ENCODE measurements around the gene CACNA1C. TPM values are rescaled to one million over a fixed set of nuclear protein-coding genes. Genes with fewer than 3 reads are reported as not detected.

CACNA1C gene
- total and polyA plus RNA-seq, 2 donors from 2014 or later: 1.6 to 17.4 TPM

DNA sequence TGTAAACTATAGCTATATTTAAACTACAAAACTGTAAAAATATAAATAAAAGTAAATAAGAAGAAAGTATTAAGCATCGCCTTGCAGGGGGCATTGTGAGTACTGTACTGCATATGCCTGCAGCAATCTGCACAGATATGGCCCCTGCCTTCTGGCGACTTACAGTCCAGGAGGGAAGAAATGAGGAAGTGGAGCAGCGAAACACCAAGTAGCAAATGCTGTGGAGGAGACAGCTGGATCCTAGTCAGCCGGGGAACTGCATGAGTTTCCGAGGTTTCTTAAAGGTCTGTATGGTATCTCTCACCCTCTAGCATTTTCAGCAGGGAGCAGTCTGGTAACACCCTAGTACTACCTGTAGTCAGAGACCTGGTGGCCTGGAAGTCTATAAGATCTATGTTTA lies 256.9 kb downstream of the CACNA1C start:
- Histone ChIP-seq H3K9ac (ENCODE audit: low read length in 3 of 3) (no peak overlapping the region), H3K27me3 (ENCODE audit: control insufficient read depth, insufficient read depth, low read length) (no peaks in the 10 kb centered on the region), H3K36me3 (ENCODE audit: control insufficient read depth in 2 of 3, insufficient read depth in 3 of 3, low read length in 3 of 3) (no peaks in the 10 kb centered on the region), H3K9me3 (ENCODE audit: control insufficient read depth in 2 of 3, insufficient read depth in 1 of 3, low read length in 3 of 3) (no peaks in the 10 kb centered on the region), H3K4me3 (ENCODE audit: low read length in 3 of 3) (no peak overlapping the region), H3K27ac (ENCODE audit: low read depth in 2 of 2, low read length in 2 of 2) (no peak overlapping the region), H3K4me1 (ENCODE audit: control insufficient read depth in 2 of 3, insufficient read depth in 2 of 3, low read depth in 1 of 3, low read length in 3 of 3) (peaks cover 0 to 7% (median 3%) of the 10 kb centered on the region in 3 donors)
- no peak for DNase-seq
- TF ChIP-seq, protein P1, sequence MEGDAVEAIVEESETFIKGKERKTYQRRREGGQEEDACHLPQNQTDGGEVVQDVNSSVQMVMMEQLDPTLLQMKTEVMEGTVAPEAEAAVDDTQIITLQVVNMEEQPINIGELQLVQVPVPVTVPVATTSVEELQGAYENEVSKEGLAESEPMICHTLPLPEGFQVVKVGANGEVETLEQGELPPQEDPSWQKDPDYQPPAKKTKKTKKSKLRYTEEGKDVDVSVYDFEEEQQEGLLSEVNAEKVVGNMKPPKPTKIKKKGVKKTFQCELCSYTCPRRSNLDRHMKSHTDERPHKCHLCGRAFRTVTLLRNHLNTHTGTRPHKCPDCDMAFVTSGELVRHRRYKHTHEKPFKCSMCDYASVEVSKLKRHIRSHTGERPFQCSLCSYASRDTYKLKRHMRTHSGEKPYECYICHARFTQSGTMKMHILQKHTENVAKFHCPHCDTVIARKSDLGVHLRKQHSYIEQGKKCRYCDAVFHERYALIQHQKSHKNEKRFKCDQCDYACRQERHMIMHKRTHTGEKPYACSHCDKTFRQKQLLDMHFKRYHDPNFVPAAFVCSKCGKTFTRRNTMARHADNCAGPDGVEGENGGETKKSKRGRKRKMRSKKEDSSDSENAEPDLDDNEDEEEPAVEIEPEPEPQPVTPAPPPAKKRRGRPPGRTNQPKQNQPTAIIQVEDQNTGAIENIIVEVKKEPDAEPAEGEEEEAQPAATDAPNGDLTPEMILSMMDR (IDR thresholded peaks at IDR 0.05; ENCODE audit: borderline replicate concordance, extremely low read depth, insufficient read depth): no peak
- intact Hi-C loops (cut with DNase I): no loop called here
- no peak for FAIRE-seq

DNA sequence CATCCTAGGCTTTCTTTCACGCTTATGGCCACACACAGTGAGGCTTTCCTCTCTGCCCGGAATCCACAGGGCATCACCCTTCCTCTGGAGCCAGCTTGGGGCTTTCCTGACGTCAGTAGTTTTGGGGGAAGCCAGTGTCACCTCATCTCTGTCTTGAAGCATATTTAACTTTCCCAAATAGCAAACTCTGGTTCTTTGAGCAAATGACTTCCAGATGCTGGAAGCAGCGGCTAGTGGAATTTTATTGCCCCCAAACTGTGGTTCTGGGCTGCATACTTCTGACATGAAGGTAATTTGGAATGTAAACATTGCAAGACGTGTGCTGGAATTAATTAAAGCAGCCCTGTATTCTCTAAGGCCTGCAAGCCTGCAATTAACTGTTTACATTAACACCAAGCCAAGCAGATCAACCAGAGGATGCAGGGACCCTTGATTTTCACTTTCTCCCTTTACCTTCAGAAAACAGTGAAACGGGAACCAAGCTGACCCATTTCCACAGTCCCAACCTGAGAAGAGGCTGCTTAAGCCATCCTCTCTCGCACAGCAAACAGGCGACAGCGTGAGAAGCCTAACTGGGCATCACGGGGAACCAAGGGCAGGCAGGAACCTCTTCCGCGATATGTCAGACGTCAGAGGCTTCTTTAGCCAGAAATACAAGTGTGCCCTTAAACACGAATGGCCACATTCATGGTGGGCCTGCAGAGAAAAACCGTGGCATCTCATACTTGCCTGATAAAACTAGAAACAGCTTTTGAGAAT lies 258.4 kb downstream of the CACNA1C start:
- no peak overlapping the region for H3K27ac ChIP-seq (ENCODE audit: low read depth in 2 of 2, low read length in 2 of 2)
- H3K9ac ChIP-seq (ENCODE audit: low read length in 3 of 3): no peak overlapping the region
- H3K4me1 ChIP-seq (ENCODE audit: control insufficient read depth in 2 of 3, insufficient read depth in 2 of 3, low read depth in 1 of 3, low read length in 3 of 3): peaks cover 0 to 3% (median 0%) of the 10 kb centered on the region in 3 donors
- FAIRE-seq: no peak
- DNase-seq: peak in 1 of 5 donors; percentile 54
- no peaks in the 10 kb centered on the region for H3K27me3 ChIP-seq (ENCODE audit: control insufficient read depth, insufficient read depth, low read length)
- intact Hi-C loops (cut with DNase I): no loop called here
- no peak overlapping the region for H3K4me3 ChIP-seq (ENCODE audit: low read length in 3 of 3)
- H3K9me3 ChIP-seq (ENCODE audit: control insufficient read depth in 2 of 3, insufficient read depth in 1 of 3, low read length in 3 of 3): no peaks in the 10 kb centered on the region
- TF ChIP-seq, protein P1 (IDR thresholded peaks at IDR 0.05; ENCODE audit: borderline replicate concordance, extremely low read depth, insufficient read depth): no peak
- no peaks in the 10 kb centered on the region for H3K36me3 ChIP-seq (ENCODE audit: control insufficient read depth in 2 of 3, insufficient read depth in 3 of 3, low read length in 3 of 3)

DNA sequence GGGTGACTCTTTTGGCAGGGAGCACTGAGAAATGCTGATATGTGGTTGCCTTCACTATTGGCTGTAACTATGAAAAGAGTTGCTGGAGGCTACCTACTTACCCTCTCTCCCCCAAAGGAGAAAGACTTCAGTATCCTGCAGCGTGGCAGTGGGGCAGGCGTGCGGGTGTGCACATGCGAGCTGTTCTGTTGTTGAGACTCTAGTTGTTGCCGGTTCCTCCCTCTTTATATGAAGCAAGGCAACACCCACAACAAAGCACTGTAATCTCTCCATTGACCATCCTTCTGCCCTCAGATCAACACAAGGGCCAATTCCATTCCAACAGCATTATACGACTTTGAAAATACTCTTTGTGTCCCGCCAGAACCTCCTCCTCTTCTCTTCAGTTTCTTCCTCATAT lies 259.4 kb downstream of the CACNA1C start:
- Histone ChIP-seq H3K9me3 (ENCODE audit: control insufficient read depth in 2 of 3, insufficient read depth in 1 of 3, low read length in 3 of 3) (no peaks in the 10 kb centered on the region), H3K27ac (ENCODE audit: low read depth in 2 of 2, low read length in 2 of 2) (no peak overlapping the region), H3K9ac (ENCODE audit: low read length in 3 of 3) (no peak overlapping the region), H3K27me3 (ENCODE audit: control insufficient read depth, insufficient read depth, low read length) (no peaks in the 10 kb centered on the region), H3K4me1 (ENCODE audit: control insufficient read depth in 2 of 3, insufficient read depth in 2 of 3, low read depth in 1 of 3, low read length in 3 of 3) (peaks cover 0 to 3% (median 0%) of the 10 kb centered on the region in 3 donors), H3K36me3 (ENCODE audit: control insufficient read depth in 2 of 3, insufficient read depth in 3 of 3, low read length in 3 of 3) (no peaks in the 10 kb centered on the region), H3K4me3 (ENCODE audit: low read length in 3 of 3) (no peak overlapping the region)
- intact Hi-C loops (cut with DNase I): no loop called here
- FAIRE-seq (no peak), DNase-seq (no peak)
- TF ChIP-seq, protein P1 (IDR thresholded peaks at IDR 0.05; ENCODE audit: borderline replicate concordance, extremely low read depth, insufficient read depth): no peak
